AG20443 (cell line): ENCODE measurements around the gene HAX1.
A peak's percentile ranks its signal among the peaks of the same experiment; 100 is the strongest.
"Not testable (repeated sequence)": the region's sequence is repeated elsewhere in the genome, so short reads cannot be mapped to it uniquely, and the experiment has no call there.

Source experiments
- DNase-seq: peaks from one replicate; pipeline ENCODE4 v3.0.0; 2012; ENCODE audit warnings: low spot score, mixed read lengths

The HAX1 gene

DNA sequence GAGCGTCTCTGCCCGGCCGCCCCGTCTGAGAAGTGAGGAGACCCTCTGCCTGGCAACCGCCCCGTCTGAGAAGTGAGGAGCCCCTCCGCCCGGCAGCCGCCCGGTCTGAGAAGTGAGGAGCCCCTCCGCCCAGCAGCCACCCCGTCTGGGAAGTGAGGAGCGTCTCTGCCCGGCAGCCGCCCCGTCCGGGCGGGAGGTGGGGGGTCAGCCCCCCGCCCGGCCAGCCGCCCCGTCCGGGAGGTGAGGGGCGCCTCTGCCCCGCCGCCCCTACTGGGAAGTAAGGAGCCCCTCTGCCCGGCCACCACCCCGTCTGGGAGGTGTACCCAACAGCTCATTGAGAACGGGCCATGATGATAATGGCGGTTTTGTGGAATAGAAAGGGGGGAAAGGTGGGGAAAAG lies 15.2 kb downstream of the HAX1 start:
- not testable (repeated sequence) for DNase-seq

DNA sequence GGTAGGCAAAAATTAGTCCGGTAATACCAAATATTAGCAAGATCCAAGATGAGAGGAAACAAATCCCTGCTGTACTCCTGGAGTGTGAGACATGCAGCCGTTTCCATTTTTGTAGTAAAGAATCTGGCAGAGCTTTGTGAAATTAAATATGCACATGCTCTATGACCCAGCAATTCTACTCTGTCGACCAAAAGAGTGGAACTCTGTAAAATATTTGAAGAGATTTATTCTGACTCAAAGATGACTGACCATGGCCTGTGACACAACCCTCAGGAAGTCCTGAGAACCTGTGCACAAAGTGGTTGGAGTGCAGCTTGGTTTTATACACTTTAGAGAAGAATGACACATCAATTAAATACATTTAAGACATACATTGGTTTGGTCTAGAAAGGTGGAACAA lies 16.2 kb downstream of the HAX1 start:
- DNase-seq: no peak

GRCh38 chr1:154290921-154291320 lies 18.5 kb downstream of the HAX1 start:
- DNase-seq: no peak

DNA sequence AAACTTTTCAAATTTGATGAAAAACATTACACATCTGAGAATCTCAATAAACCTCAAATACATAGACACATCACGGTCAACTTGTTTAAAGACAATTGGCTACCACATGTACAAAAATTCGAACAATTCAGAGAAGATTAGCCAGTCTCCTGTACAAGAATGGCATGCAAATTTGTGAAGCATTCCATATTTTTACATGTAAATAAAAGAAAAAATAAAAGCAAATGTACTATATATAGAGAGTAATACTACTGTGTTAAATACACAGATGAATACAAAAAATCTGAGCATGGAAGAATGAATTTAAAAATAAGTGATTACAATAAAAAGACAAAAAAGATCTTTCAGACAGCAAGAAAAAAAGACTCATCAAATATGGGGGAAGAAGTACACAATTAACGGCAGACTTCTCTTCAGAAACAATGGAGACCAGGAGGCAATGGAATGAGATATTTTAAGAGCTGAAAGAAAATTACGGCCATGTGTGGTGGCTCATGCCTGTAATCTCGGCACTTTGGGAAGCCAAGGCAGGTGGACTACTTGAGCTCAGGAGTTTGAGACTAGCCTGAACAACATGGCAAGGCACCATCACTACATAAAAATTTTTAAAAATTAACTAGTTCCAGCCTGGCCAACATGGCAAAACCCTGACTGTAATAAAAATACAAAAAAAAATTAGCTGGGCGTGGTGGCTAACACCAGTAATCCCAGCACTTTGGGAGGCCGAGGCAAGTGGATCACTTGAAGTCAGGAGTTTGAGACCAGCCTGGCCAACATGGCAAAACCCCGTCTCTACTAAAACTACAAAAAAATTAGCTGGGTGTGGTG lies 23.2 kb downstream of the HAX1 start:
- no peak for DNase-seq

GRCh38 chr1:154301582-154301981 lies 29.2 kb downstream of the HAX1 start:
- DNase-seq: no peak

GRCh38 chr1:154304664-154305337 lies 32.4 kb downstream of the HAX1 start:
- DNase-seq: no peak

DNA sequence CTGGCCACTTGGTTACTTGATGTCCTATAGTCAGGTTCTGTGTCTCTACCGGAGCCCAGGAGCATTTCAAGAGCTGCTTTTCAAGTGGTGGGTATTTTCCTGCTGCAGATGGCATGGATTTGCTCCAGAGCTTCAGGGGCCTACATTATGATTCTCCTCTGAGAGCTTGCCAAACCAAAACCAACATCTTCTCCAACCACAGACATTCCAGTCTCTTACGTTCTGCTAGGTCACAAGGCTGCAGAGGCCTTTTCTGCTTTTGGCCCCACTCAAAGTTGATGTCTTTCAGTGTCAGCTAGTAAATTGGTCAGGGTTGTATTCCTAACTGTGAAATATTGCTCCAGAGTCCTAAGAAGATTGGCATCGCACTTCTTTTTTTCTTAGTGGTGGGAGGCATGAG lies 33.7 kb downstream of the HAX1 start:
- peak; percentile 80 for DNase-seq

- DNase-seq: not testable (repeated sequence)
Measured at GRCh38 chr1:154307670-154308270, 35.3 kb downstream of the HAX1 start.

DNA sequence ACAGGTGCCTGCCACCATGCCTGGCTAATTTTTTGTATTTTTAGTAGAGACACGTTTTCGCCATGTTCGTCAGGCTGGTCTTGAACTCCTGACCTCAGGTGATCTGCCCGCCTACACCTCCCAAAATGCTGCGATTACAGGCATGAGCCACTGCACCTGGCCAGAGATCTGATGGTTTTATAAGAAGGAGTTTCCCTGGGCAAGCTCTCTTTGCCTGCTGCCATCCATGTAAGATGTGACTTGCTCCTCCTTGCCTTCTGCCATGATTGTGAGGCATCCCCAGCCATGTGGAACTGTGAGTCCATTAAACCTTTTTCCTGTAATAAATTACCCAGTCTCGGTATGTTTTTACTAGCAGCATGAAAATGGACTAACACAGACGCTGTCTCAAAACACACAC lies 36.7 kb downstream of the HAX1 start:
- DNase-seq: not testable (repeated sequence)

DNA sequence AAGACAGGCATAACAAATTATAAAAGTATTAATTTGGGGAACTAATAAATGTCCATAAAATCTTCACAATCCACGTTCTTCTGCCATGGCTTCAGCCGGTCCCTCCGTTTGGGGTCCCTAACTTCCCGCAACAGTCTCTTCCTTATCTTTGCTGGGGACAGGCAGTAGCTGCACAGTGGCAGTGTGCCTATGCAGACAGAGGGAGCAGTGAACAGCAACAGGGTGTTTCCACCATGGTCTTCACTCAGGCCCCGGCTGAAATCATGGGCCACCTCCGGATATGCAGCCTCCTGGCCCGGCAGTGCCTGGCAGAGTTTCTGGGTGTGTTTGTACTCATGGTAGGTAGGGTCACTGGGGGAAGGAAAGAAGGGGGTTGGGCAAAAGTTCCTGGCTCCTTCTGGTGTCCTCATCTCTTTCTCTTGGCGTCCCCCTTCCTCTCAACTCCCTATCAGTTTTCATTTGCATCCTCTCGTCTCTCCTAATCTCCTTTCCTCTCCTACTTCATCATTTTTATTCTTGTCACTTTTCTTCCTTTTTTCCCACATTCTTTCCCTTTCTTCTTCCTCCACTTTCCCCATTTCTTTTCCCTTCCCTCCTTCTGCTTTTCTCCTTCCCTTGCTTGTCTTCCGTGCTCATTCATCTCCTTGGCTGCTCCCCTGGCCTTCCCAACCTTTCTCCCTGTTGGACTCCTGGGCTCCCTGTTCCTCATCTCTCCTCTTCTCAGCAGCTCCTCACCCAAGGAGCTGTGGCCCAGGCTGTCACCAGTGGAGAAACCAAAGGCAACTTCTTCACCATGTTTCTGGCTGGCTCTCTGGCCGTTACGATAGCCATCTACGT lies 40.0 kb downstream of the HAX1 start:
- DNase-seq: not testable (repeated sequence)

DNA sequence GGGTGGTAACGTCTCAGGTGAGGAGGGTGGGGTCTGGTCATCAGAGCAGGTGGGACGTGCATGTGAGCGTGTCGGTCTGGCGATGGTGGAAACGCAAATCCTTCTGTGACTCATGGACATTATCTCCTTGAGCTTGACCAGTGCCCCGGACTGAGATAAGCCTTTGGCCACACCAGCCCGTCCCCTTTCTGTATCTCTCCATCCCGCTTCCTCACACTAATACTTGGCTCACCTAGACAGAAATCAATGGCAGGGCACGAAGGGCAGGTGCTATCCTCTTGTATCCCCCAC lies 40.6 kb downstream of the HAX1 start:
- no peak for DNase-seq

DNA sequence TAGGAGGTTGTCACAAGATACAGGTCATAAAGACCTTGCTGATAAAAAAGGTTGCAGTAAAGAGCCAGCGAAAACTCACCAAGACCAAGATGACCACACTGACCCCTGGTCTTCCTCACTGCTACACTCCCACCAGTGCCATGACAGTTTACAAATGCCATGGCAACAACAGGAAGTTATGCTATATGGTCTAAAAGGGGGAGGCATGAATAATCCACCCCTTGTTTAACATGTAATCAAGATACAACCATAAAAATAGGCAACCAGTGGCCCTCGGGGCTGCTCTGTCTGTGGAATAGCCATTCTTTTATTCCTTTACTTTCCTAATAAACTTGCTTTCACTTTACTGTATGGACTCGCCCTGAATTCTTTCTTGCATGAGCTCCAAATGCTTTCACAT lies 41.8 kb downstream of the HAX1 start:
- DNase-seq: not testable (repeated sequence)

DNA sequence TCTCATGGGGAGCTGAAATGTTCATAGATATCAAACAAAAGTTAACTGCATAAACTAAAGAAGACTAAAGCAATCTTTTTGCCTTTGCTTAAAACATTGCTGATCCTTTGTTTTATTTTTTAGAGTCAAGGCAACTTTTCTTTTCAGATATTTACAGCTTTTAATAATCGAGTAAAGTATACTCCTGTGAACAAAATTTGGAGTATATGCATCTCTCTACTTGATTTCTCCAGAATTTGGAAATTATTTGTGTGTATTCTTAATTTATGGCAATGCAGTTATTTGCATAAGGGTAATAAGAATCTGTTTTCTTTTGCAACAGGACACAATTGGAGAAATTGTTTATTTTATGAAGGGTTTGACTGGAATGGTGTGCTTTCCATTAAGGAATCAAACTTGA lies 44.3 kb downstream of the HAX1 start:
- no peak for DNase-seq

DNA sequence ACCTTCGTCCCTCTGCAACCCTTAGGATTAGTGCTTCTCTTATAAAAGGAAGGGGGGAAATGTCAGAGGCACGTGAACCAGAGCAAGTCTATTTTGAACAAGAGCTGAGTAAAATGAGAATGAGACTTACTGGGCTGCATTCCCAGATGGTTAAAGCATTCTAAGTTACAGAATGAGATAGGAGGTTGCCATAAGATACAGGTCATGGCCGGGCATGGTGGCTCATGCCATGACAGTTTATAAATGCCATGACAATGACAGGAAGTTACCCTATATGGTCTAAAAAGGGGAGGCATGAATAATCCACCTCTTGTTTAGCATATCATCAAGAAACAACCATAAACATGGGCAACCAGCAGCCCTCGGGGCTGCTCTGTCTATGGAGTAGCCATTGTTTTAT lies 46.0 kb downstream of the HAX1 start:
- no peak for DNase-seq

DNA sequence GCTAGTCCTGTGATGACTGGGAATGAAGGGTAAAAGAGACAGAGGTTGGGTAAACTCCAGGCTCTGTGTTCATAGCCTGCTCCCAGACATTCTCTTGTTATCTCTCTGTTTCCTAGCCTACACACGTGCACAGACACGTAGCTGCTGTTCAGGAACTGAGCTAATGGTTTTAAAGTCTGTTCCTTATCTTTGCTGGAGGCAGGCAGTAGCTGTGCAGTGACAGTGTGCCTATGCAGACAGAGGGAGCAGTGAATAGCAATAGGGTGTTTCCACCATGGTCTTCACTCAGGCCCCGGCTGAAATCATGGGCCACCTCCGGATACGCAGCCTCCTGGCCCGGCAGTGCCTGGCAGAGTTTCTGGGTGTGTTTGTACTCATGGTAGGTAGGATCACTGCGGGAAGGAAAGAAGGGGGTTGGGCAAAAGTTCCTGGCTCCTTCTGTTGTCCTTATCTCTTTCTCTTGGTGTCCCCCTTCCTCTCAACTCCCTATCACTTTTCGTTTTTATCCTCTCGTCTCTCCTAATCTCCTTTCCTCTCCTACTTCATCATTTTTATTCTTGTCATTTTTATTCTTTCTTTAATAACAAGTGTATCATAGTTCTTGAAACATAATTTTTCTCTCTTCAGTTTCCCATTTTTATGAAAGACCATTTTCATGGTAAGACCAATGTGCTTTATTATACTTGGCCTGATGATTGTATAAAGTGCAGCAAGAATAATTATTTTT lies 48.6 kb downstream of the HAX1 start, which contains the start of gene AQP10:
Gene AQP10 (plus strand): TSS at position 212 of the 727 bp plus-strand sequence. CDS start 63 bp downstream, at position 275.
- no peak for DNase-seq

DNA sequence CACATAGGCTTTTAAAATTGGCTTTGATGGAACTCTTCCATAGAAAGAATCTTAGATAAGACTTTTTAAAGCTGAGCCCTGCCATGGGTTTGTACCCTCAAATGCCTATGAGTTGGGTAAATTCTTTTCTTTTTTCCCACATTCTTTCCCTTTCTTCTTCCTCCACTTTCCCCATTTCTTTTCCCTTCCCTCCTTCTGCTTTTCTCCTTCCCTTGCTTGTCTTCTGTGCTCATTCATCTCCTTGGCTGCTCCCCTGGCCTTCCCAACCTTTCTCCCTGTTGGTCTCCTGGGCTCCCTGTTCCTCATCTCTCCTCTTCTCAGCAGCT lies 49.1 kb downstream of the HAX1 start:
- not testable (repeated sequence) for DNase-seq

DNA sequence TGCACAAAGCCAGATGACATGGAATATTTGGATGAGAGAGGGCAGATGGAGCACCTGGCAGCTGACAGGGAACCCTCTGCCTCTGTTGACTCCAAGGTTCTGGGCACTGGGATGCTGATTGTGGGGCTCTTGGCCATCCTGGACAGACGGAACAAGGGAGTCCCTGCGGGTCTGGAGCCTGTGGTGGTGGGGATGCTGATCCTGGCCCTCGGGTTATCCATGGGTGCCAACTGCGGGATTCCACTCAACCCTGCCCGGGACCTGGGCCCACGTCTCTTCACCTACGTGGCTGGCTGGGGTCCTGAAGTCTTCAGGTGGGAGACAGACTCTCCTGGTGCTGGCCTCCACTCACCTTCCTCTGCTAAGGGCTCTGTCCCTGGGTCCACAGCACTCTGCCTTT lies 51.1 kb downstream of the HAX1 start:
- DNase-seq: no peak

DNA sequence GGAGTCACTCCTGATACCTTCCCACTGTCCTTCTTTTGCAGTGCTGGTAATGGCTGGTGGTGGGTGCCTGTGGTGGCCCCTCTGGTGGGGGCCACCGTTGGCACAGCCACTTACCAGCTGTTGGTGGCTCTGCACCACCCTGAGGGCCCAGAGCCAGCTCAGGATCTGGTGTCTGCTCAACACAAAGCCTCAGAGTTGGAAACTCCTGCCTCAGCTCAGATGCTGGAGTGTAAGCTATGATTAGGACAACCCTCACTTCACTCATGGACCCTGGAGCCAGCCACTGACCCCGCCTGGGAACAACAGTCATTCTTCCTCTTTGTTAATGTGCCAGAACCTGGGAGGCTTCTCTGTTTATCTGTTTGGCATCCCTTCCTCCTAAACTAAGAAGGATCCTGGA lies 51.8 kb downstream of the HAX1 start:
- no peak for DNase-seq

GRCh38 chr1:154324669-154325582 lies 52.5 kb downstream of the HAX1 start, which contains the start of gene ATP8B2:
TSS of gene ATP8B2 (plus strand) at chr1:154325525. CDS start at chr1:154328142, 2,617 bp downstream.
- DNase-seq: peak; percentile 91
